Measurements from ENCODE around the gene LRMDA. TPM values are rescaled to one million over a fixed set of nuclear protein-coding genes. Genes with fewer than 3 reads are reported as not detected.

The LRMDA gene
- total RNA-seq, 1 experiment from 2014 or later, result 4.8 TPM

GRCh38 chr10:76523246-76523645 is 1091.8 kb downstream of the LRMDA start:
- intact Hi-C loops (cut with micrococcal nuclease), result no loop called here
- H3K79me2 ChIP-seq (ENCODE audit: insufficient read depth, low read length), result no peaks in the 10 kb centered on the region
- H3K9me2 ChIP-seq (ENCODE audit: insufficient read depth), result no peaks in the 10 kb centered on the region
- no peak overlapping the region for H3K9ac ChIP-seq (ENCODE audit: low read length)
- no peak overlapping the region for H3K4me3 ChIP-seq (replicated peaks in 1 of 2; ENCODE audit: low read depth in 1 of 2, low read length in 2 of 2)
- no peaks in the 10 kb centered on the region for H4K20me1 ChIP-seq (ENCODE audit: insufficient read depth)
- RAD21 ChIA-PET (ENCODE audit: low non-redundant PET in 1 of 2, low total read pairs in 2 of 2, uncharacterized antibody in 2 of 2, unreplicated experiment in 2 of 2), result no interaction called here
- CTCF ChIA-PET, result no interaction called here
- DNase-seq (ENCODE audit: low read depth, low spot score) (no peak), ATAC-seq (no peak)
- H3K27ac ChIP-seq (ENCODE audit: low read depth, low read length), result no peak overlapping the region
- no peaks in the 10 kb centered on the region for H3K36me3 ChIP-seq (ENCODE audit: control insufficient read depth in 1 of 2, insufficient read depth in 2 of 2, low read length in 2 of 2)
- no peak for TF ChIP-seq CEBPB (IDR thresholded peaks at IDR 0.05; ENCODE audit: low read depth)
- TF ChIP-seq EZH2 (IDR thresholded peaks at IDR 0.05), result no peak
- no peak for TF ChIP-seq EZH2phosphoT487 (IDR thresholded peaks at IDR 0.05; ENCODE audit: borderline replicate concordance)
- TF ChIP-seq ZNF274 (IDR thresholded peaks at IDR 0.05; ENCODE audit: low read depth, low read length), result no peak
- TF ChIP-seq, protein P1, sequence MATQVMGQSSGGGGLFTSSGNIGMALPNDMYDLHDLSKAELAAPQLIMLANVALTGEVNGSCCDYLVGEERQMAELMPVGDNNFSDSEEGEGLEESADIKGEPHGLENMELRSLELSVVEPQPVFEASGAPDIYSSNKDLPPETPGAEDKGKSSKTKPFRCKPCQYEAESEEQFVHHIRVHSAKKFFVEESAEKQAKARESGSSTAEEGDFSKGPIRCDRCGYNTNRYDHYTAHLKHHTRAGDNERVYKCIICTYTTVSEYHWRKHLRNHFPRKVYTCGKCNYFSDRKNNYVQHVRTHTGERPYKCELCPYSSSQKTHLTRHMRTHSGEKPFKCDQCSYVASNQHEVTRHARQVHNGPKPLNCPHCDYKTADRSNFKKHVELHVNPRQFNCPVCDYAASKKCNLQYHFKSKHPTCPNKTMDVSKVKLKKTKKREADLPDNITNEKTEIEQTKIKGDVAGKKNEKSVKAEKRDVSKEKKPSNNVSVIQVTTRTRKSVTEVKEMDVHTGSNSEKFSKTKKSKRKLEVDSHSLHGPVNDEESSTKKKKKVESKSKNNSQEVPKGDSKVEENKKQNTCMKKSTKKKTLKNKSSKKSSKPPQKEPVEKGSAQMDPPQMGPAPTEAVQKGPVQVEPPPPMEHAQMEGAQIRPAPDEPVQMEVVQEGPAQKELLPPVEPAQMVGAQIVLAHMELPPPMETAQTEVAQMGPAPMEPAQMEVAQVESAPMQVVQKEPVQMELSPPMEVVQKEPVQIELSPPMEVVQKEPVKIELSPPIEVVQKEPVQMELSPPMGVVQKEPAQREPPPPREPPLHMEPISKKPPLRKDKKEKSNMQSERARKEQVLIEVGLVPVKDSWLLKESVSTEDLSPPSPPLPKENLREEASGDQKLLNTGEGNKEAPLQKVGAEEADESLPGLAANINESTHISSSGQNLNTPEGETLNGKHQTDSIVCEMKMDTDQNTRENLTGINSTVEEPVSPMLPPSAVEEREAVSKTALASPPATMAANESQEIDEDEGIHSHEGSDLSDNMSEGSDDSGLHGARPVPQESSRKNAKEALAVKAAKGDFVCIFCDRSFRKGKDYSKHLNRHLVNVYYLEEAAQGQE (IDR thresholded peaks at IDR 0.05; ENCODE audit: low read depth), result no peak
- TF ChIP-seq SRF (IDR thresholded peaks at IDR 0.05; ENCODE audit: low read depth), result no peak
- TF ChIP-seq RAD21 (IDR thresholded peaks at IDR 0.05; ENCODE audit: low read depth), result no peak
- no peak for TF ChIP-seq SP1 (IDR thresholded peaks at IDR 0.05; ENCODE audit: low read depth)
- TF ChIP-seq ELF1 (IDR thresholded peaks at IDR 0.05; ENCODE audit: borderline replicate concordance, low read depth), result no peak
- no peak for TF ChIP-seq YY1 (IDR thresholded peaks at IDR 0.05; ENCODE audit: extremely low read depth, insufficient replicate concordance, low read depth, low read length)
- no peak for TF ChIP-seq TCF7L2 (IDR thresholded peaks at IDR 0.05; ENCODE audit: borderline replicate concordance, extremely low read depth, insufficient read depth, insufficient read length)
- TF ChIP-seq ZFX (IDR thresholded peaks at IDR 0.05), result no peak
- no peak for TF ChIP-seq FOSL1 (IDR thresholded peaks at IDR 0.05; ENCODE audit: low read depth)
- TF ChIP-seq EGR1 (IDR thresholded peaks at IDR 0.05; ENCODE audit: low read depth), result no peak
- TF ChIP-seq, protein P2, sequence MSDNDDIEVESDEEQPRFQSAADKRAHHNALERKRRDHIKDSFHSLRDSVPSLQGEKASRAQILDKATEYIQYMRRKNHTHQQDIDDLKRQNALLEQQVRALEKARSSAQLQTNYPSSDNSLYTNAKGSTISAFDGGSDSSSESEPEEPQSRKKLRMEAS (IDR thresholded peaks at IDR 0.05), result no peak
- TF ChIP-seq CBX3 (IDR thresholded peaks at IDR 0.05; ENCODE audit: low read depth), result no peak
- TF ChIP-seq JUND (IDR thresholded peaks at IDR 0.05), result no peak
- no peak for TF ChIP-seq POLR2AphosphoS5 (IDR thresholded peaks at IDR 0.05; ENCODE audit: low read depth, low read length)
- TF ChIP-seq SIN3A (IDR thresholded peaks at IDR 0.05; ENCODE audit: low read depth), result no peak
- TF ChIP-seq, protein P3, sequence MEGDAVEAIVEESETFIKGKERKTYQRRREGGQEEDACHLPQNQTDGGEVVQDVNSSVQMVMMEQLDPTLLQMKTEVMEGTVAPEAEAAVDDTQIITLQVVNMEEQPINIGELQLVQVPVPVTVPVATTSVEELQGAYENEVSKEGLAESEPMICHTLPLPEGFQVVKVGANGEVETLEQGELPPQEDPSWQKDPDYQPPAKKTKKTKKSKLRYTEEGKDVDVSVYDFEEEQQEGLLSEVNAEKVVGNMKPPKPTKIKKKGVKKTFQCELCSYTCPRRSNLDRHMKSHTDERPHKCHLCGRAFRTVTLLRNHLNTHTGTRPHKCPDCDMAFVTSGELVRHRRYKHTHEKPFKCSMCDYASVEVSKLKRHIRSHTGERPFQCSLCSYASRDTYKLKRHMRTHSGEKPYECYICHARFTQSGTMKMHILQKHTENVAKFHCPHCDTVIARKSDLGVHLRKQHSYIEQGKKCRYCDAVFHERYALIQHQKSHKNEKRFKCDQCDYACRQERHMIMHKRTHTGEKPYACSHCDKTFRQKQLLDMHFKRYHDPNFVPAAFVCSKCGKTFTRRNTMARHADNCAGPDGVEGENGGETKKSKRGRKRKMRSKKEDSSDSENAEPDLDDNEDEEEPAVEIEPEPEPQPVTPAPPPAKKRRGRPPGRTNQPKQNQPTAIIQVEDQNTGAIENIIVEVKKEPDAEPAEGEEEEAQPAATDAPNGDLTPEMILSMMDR (IDR thresholded peaks at IDR 0.05 in 2 of 3, conservative IDR thresholded peaks at IDR 0.05 in 1 of 3; ENCODE audit: borderline replicate concordance in 1 of 3, insufficient read depth in 1 of 3, low read depth in 2 of 3, low read length in 2 of 3), result no peak
- no peak overlapping the region for H3K4me2 ChIP-seq (ENCODE audit: low read length)
- H3K4me1 ChIP-seq (ENCODE audit: control insufficient read depth in 1 of 2, insufficient read depth in 2 of 2, low read length in 2 of 2), result no peaks in the 10 kb centered on the region
- no peaks in the 10 kb centered on the region for H3K27me3 ChIP-seq (ENCODE audit: insufficient read depth, low read length)
- no peak overlapping the region for H2AFZ ChIP-seq (ENCODE audit: low read depth, low read length, poor library complexity, severe bottlenecking)
- BruUV-seq (replicated peaks), result no TSS peak
- POLR2A ChIA-PET, result no interaction called here
- no peaks in the 10 kb centered on the region for H3K9me3 ChIP-seq (ENCODE audit: control insufficient read depth in 1 of 2, insufficient read depth in 1 of 2, low read depth in 1 of 2, low read length in 2 of 2)

All from HCT116 (cell line).